Measurements from ENCODE around the gene DGKD.
A peak's percentile ranks its signal among the peaks of the same experiment; 100 is the strongest.

The DGKD gene

DNA sequence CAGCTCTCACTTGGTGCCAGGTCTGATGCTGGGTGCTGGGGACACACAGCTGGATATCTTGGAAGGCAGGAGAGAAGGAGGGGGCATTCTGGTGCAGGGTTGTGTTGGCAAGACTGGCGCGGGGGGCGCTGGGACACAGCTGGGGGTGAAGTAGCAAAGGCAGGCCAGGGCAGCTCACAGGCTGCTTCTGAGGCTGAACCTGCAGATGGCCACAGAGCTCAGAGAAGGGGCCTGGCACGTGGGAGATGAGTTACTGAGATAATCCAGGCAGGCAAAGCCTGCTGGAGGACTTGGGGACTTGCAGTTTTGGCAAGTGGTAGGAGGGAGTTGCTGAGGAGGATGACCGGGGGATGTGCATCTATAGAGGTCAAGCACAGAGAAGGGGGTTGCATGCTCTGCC lies 16.2 kb upstream of the DGKD start:
- DNase-seq: no peak

DNA sequence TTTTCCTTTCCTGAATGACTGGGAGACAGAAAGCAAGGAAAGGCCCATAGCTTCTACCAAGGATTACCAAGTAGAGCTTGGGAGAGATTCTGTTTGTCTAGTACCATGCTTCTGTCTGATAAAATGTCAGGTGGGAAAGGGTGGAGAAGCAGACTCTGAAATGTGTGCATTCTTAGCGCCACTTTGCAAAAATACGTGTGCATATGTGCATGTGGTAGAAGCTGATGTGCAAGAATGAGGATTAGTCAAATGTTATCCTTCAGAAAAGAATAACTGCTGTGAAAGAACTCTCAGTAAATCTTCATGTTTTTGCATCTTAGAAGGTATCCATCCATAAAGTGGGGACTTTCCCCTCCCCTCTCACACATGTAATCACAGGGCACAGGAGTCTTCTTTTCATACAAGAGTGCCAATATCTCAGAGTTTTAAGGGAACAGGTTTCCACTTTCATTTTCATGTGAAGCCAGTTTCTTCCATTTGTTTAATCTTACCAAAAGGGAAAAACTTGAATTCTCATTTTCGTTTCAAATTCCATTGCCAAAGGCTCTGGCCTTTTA lies 15.4 kb upstream of the DGKD start:
- DNase-seq: no peak

DNA sequence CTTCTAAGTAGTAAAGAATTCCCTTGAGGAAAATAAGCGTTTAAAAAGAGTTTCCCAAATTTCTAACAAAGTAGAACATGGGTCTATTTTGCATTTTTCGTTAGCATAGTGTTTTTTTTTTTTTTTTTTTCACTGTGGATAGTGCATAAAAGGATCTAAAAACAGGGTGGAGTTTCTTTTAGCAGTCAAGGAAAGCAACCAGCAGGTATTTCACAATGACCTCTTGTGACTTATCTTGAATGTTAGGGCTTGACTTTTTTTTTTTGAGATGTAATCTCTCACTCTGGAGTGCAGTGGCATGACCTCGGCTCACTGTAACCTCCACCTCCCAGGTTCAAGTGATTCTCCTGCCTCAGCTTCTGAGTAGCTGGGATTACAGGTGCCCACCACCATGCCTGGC lies 14.9 kb upstream of the DGKD start:
- no peak for DNase-seq

DNA sequence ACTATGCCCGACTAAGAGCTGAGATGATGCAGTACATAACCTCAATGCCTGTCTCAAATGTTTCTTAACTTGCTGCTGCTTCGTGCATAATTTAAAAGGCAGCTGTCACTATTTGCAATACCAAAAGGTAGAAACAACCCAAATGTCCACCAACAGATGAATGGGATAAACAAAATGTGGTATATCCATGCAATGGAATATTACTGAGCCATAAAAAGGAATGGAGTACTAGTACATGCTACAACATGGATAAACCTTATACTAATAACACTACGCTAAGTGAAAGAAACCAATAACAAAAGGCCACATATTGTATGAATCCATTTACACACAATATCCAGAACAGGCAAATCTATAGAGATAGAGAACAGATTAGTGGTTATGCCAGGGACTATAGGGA lies 13.0 kb upstream of the DGKD start:
- no peak for DNase-seq

DNA sequence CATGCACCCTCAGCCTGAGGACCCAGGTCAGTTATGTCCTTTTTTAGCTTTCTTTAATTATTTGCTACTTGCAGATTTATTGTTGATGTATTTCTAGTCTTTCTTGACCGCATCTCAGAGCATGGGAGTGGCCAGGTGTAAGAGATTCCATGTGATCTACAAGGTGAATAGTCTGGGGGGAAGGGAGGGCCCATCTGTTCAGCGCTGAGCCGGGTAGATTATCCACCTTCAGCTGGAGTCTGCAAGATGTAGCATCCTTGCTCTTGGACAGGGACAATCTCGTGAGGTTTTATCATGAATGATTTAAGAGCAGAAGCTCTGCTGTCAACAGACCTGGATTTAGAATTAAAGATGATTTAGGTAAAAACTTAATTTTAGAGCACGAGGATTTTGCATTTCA lies 12.0 kb upstream of the DGKD start:
- no peak for DNase-seq

DNA sequence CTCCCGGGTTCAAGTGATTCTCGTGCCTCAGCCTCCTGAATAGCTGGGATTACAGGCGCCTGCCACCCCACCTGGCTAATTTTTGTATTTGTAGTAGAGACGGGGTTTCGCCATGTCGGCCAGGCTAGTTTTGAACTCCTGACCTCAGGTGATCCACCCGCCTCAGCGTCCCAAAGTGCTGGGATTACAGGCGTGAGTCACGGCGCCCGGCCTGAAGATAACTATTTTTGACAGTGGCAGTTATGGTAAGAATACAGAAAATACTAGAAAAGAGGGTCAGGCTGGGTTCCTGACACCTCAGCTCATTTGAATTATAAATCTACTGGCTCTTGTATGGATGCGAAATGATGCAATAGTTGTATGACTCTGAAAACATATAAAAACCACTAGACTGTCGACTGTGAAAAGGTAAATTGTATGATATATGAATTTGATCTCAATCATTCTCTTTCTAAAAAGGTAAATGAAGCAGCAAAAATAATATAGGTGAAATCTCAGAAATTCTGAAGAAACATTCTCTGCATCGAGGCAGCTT lies 11.1 kb upstream of the DGKD start:
- no peak for DNase-seq

DNA sequence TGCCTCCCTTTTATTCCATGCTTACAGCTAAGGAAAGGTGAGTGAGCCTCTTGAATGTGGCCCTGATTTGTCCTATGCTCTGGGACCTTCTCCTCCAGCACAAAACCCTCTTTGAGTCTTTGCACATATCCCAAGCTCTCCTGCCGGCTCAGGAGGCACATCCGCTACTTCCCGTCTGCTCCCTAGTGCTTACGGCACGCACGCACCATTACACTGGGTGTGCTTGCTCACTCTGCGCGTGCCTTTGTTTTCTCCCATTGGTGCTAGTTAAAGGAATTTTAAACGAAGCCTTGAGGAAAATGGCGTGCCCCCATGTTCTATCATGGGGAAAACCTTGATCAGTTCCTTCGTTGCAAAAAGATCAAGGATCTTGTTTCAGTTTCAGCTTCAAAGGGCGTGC lies 7.9 kb upstream of the DGKD start:
- DNase-seq: no peak

DNA sequence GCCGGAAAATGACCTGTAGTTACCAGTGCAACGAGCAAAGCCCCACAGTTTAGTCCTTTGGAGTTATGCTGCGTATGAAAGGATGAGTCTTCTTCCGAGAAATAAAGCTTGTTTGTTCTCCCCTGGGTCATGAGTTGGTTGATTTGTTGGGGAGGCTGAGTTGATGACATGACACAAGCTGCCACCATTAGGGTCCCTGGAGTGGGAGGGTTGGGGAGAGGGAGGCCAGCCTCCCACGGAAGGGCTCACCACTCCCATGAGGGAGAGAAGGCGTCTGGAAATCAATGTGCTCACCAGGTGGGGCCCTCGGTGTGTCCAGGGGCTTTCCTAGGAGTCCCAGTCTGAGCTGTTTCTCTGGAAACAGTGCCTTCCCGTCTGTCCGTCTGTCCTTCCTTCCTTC lies 7.4 kb upstream of the DGKD start:
- DNase-seq: no peak

DNA sequence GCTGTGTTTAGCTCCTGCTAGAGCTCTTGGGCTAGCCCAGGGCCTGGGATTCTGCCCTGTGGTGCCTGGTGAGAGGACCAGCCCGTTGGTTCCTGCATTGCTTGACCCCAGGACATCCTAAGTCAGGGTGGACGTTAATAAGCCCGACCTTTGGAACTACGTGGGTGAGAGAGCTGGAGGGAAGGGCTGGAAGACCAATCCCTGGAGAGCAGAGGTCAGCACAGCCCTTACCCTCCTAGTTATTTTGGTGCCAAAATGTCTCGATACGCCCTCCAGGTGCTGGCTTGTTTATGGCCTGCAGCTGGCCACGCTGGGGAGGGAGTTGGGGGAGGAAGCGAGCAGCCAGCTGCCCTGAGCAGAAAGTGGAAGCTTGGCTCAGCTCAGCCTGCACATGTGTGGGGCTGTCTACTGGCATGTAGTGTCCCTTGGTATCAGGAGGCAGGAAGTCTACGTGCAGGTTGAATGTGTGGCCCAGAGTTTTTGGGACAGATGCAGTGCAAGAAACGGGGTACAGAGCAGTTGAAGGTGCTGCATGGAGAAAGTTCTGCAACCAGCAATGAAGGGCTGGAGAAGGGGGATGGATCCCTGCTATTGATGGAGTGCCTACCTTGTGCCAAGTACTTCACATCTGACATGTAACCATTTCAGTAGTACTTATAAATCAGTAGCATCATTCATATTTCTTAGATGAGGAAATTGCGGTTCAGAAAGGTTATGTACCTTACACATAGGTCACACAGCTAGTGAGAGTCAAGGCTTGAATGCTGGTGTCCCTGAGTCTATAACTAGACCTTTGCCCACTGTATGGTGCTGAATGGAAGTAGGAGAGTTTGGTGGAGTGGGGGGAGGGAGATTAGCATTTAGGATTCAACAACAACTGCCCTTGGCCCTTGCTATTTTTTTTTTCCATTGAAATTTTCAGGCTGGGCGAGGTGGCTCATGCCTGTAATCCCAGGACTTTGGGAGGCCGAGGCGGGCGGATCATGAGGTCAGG lies 5.0 kb upstream of the DGKD start:
- no peak for DNase-seq

DNA sequence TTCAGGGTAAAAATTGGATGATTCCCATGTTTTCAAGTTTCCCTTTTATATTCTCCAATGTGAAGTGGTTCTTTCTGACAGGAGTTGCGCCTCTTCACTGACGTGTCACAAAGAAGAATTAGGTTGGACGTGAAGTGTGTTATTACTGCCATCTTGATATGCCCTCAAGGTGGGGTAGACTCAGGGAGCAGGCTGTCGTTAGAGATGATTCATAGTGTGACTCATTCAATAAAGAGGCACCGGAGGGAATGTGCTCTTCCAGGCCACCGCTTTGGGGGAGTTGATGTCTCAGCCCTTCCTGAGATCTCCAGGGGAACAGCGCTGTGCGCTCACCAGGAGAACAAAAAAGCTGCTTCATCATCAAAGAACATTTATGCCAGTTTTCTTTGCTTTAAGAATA lies 3.6 kb upstream of the DGKD start:
- peak; percentile 63 for DNase-seq

DNA sequence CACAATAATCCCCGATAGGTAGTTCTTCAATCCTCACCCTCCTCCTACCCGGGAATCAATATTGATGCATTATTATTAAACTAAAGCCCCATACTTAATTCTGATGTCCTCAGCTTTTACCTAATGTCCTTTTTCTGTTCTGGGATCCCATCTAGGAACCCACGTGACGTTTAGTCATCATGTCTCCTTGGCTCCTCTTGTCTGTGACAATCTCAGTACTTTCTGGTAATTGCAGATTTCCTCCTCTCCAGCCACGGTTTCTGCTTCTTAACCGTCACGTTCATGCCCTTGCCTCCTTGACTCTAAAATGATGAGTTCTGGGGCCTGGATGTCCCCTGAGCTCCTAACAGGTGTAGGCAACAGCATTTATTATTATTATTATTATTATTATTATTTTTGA lies 2.9 kb upstream of the DGKD start:
- no peak for DNase-seq

DNA sequence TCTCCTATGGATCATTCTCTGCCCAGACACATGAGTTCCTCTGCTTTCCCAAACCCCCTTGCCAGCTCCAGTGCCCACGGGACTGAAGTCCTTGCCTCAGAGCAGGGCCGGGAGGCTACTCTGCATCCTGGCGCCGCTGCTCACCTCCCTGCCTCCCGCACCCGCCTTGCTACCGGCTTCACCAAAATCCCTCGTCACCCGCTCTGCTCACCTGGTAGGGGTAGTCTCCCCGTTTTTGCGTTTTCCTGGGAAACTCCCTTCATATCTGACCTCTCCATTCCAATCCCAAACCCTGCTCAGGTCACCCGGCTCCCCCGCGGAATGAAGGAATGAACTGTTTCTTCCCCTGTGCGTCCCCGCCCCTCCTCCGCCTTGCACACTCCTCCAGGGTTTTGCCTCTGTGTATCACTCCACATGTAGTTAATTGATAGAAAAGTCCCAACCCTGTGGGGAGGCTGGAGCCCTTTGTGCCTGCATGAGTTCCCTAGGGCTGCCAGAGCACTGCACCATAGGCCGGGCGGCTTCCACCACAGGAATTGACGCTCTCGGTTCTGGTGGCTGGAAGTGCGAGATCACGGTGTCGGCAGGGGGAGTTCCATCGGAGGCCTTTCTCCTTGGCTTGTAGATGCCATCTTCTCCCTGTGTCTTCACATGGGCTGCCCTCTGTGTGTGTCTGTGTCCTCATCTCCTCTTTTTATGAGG lies 2.0 kb upstream of the DGKD start:
- no peak for DNase-seq

DNA sequence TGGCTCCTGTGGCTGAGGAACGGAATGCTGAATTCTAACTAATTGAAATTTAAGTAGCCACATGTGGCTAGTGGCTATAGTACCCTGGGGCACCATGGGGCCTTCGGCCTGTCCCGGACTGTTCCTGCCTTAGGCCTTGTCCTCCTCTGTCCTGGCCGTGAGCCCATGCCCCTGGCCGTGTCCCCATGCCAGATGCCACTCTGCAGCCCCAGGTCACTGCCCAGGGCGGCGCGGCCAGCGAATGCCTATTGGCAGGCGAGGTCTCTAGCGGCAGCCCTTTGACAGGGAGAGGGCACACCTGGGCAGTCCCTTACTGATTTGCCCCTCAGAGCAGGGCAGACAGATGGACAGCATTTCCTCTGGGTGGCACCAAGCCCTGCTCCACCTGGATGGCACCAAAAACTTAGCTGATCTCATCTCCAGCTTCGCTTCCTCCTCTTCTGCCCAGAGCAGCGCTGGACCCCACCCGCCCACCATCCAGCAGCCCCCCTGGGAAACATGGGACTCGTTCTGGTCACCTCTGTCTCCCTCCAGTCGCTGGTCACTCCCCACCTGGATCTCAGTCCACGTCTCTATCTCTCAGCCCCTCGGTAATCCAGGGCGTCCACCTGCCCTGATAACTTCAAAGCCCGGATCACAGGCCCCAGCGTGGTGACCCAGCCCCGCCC lies 1.1 kb upstream of the DGKD start:
- no peak for DNase-seq

DNA sequence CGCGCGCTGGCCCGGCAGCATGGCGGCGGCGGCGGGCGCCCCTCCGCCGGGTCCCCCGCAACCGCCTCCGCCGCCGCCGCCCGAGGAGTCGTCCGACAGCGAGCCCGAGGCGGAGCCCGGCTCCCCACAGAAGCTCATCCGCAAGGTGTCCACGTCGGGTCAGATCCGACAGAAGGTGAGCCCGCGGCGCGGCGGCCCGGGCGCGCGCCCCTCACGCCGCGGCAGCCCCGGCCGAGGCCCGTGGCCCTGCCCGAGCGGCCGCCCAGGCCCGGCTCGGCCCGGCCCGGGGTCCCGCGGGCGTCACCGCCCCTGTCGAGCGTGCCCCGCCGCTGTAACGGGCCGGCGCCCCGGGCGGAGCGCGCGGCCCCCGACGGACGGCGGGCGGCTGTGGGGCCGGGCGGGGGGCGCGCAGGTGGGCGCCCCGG lies 218 bp downstream of the DGKD start:
- DNase-seq: no peak

DNA sequence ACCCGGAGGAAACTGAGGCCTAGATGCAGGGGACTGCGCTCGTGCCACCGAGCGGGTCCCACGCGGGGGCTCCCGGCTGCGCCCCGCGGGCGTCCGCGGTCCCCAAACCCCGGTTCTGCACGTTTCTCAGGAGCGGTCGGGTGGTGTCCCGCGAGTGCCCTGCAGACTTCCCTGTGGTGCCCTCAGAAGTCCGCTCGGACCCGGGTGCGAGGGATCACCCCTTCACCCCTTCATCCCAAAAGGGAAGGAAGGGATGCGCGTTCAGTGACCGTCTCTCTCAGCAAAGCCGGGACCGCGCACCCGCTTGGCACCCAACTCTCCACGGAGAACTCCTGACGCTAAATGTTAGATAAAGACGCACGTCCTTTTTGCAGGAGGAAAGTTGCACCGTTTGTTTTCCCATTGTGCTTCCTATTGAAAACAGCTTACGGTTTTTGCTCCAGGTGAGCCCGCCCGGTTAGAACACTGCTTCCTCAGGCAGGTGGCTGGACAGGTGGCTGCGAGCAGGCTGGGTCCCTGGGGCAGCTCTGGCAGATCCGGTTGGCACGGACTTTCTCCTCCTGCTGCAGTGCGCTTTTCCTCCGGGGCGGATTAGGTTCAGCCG lies 779 bp downstream of the DGKD start:
- DNase-seq: peak; percentile 32

DNA sequence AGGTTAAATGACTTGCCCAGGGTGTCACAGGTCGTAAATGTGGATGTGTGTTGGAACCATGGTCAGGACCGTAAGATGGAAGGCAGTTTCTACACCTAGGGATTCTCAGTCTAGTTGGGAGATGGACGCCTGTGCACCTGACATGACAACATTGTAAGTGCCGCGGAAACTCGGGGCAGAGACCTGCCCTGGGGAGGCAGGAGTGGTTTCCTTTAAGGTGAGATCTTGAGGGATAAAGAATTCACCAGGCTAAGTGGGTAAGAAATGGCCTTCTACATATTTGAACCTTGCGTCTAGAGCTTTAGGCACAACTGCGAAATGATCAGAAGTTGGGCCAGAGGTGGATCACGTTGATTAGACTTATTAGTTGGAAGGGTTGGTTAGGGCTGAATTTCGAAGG lies 1.6 kb downstream of the DGKD start:
- no peak for DNase-seq

DNA sequence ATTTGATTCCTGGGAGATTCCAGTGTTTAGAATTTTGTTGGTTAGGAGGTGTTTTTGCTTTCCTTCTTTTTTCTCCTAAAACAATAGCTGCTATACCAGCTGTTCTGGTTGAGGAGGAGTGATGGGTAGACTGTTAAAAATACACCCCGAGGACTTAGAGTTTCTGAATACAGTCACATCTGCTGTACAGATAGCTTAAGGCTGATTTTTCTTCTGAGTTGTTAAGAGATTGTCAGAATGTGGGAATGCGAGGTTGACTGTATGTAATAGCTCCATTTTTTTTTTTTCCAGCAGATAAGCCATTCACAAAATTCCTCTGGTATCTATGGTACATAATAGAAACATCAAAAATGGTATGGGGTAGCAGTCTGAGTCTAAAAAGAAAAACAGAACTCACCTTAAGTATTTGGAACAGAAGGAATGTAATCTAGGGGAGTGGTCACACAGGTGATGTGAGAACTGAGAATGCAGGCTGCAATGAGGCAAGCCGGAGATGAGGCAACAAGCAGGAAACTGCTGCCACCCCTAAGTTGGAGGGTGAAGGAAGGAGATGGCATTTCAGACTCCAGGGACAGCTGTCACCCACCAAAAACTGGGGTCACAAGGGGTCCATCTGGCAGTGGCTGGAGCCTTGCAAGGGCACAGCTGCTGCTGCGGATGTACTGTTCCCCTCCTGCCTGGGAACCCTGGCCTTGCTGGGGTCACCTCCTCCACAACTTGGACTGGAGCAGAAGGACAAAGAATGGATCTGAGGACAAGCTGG lies 2.4 kb downstream of the DGKD start:
- peak; percentile 36 for DNase-seq

DNA sequence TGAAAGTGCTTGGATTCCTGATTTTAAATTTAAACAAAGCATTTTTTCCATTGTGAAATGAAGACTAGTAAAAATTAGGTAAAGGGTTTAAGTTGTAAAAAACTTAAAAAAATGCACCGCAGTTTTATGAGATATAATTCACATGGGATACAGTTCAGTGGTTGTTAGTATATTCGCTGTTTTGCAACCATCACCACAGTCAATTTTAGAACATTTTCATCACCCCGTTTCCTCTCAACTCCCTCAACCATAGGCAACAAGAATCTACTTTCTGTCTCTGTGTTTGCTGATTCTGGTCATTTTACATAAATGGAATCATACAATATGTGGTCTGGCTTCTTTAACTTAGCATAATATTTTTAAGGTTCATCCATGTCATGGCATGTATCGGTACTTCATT lies 4.0 kb downstream of the DGKD start:
- DNase-seq: no peak

DNA sequence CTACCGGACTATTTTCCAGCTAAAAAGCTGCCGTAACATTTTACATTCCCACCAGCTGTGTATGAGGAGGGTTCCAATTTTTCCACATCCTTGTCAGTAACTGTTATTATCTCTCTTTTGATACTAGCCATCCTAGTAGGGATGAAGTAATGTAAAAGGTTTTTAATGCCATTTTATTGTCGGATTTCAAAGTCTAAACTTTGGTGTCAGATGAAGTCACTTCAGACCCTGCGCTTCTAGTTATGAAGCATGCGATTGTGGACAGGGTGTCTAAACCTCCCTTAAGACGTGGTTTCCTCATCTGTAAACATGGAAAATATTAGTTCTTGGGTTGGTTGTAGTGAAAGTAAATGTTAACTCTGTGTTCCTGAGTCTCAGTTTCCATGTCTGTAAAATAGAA lies 4.7 kb downstream of the DGKD start:
- no peak for DNase-seq

DNA sequence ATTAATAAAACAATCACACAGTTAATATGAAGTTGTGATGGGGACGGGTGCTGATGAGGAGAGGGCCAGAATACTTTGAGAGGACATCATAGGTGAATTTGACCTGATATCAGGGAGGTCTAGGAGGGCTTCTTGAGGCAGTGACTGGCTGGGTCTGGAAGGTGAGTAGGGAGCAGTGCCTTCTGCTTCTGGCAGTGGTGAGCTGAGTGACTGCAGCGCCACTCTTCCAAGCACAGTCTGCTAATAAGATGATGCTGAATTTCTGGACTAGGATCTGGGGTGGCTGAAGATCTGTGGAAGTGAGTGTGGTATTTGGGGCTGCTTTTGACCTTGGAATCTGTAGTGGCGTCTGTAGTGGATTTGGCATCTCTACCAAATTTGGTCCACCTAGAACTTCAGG lies 5.5 kb downstream of the DGKD start:
- DNase-seq: no peak

DNA sequence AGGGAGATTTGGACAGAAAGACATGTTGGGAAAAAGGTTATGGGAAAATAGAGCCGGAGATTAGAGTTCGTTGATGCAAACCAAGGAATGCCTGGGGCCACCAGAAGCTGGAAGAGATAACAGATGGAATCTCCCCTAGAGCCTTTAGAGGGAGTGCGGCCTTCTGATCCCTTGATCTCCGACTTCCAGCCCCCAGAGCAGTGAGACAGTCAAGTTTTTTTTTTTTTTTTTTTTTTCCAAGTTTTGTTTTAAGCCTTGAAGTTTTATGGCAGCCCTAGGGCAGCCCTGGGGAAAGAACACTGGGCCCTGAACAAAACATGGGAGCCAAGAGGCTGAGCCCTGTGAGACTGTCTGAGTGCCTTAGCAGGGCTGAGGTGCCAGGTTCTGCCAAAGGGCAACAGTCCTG lies 6.5 kb downstream of the DGKD start:
- DNase-seq: no peak

DNA sequence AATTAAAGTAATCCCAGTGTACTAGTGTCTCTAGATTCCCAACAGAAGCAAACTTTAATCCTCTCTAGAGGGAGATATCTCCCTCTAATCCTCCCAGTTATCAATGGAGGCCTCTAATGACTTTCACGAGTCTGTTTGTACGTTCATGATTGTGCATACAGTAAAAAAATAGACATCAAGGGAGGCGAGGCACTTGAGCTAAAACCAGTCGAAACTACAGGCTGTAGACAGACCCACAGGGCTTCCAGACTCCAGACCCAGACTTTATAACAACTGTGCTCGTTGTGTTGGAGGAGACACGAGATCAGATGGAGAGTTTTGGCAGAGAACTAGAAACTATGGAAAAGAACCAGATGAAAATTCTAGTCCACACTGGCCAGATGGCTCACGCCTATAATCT lies 7.0 kb downstream of the DGKD start:
- no peak for DNase-seq
